ENCODE measurements around the gene GALNT17.
"Not testable (repeated sequence)": the region's sequence is repeated elsewhere in the genome, so short reads cannot be mapped to it uniquely, and the experiment has no call there.

The GALNT17 gene

GRCh38 chr7:71237945-71238344, 106.0 kb downstream of the GALNT17 start:
- no peak for DNase-seq

- DNase-seq, result no peak
These were observed 106.8 kb downstream of the GALNT17 start for GRCh38 chr7:71238581-71239295.

DNA sequence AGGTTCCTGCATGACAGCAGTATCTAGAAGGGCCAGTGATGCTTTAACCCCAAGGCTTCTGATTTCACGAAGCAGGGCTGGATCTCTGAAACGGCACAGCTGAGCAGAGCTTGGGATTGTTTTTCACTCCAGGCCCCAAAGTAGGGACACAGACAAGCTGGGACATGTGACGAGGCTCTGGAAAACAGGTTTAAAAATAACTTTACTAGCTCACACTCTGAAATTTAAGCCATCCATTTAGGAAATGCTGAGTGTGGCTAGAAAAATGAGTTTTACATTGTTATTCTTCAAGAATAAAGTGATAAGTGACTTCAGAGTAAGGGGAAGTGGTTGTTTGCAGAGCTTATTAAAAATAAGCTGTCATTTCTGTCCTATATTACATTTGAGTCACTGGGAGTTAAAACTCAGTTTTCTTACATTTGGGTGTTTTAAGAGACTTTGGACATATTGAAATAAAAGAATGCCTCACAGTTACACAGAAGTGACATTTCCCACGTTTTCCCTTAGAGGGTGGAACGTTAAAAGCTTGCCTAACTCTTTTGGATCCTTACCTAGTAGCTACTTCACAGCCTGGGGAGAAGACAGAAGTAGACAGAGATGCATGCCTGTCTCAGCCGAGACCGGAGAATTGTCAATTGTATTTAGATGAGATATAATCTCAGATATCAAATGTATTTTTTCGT, 107.8 kb downstream of the GALNT17 start:
- DNase-seq, result no peak

- DNase-seq, result no peak
These were observed 111.9 kb downstream of the GALNT17 start for GRCh38 chr7:71243736-71244410.

DNA sequence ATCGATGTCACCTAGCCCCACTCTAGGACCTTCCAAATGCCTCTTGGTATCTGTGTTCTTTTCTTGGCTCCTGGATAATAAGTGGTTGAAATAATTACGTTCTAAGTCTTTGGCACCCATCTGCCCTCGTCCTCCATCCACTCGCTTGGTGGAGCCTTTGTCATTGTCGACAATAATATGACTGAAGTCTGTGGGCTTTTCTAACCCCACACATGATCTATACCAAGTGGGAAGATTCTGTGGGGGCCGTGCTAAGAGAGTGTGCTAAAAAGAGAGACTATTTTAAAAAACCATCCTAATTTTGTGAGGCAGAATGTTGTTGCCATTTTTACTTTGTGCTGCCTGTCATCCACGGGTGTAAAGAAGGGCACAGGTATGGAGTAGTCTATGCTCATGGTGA, 113.1 kb downstream of the GALNT17 start:
- no peak for DNase-seq

DNA sequence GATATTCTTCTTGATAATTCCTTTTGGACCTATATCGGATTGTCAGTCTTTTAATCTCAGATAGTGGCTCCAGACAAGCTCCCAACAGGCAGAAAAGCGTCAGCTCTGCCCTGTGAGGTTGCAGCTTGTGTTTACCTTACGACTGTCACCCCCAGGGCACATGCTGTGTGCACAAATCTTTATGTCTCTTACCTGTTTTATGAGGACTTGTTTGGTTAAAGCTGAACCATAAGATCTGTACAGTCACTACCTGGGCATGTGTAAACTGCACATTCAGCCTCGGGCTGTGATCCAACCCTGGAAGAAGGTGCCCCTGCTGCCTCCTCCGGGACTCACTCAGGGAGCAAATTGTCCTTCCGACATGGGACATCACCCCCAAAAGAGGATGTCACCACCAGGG, 119.8 kb downstream of the GALNT17 start:
- DNase-seq, result no peak

GRCh38 chr7:71254751-71255150, 122.8 kb downstream of the GALNT17 start:
- DNase-seq, result no peak

GRCh38 chr7:71255537-71256178, 123.7 kb downstream of the GALNT17 start:
- no peak for DNase-seq

- no peak for DNase-seq
These were observed 129.1 kb downstream of the GALNT17 start for GRCh38 chr7:71261066-71261465.

DNA sequence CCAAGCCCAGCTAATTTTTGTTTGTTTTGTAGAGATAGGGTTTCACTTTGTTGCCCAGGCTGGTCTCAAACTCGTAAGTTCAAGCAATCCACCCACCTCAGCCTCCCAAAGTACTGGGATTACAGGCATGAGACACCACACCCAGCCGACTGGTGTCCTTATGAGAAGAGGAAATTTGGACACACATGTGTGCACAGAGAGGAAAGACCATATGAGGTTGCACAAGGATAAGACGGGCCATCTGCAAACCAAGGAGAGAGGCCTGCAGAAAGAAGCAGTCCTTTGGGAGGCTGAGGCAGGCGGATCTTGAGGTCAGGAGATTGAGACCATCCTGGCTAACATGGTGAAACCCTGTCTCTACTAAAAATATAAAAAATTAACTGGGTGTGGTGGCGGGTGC, 130.9 kb downstream of the GALNT17 start:
- not testable (repeated sequence) for DNase-seq

- no peak for DNase-seq
These were observed 132.1 kb downstream of the GALNT17 start for GRCh38 chr7:71264005-71264404.

GRCh38 chr7:71266912-71267311, 135.0 kb downstream of the GALNT17 start:
- DNase-seq, result no peak

GRCh38 chr7:71267734-71268469, 136.0 kb downstream of the GALNT17 start:
- no peak for DNase-seq

DNA sequence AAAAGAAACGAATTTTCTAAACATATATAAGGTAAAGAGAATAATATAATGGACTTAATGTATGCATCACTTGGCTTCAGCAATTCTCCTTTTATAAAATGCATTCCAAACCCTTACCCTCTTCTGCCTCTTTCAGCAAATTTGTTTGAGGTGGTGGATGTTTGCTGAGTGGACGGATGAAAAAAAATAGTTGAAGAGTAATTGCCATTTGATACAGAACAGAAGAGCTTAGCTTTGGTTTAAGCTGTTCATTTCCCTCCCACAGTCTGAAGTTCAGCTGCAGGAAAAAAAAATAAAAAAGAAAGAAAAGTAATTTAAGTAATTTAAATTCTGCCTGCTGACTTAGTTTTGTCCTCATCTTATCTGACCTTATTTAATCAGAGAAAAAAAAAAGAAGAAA, 138.6 kb downstream of the GALNT17 start:
- DNase-seq, result no peak

- no peak for DNase-seq
These were observed 139.3 kb downstream of the GALNT17 start for GRCh38 chr7:71271203-71271602.

- DNase-seq, result no peak
These were observed 140.9 kb downstream of the GALNT17 start for GRCh38 chr7:71272509-71273490.

DNA sequence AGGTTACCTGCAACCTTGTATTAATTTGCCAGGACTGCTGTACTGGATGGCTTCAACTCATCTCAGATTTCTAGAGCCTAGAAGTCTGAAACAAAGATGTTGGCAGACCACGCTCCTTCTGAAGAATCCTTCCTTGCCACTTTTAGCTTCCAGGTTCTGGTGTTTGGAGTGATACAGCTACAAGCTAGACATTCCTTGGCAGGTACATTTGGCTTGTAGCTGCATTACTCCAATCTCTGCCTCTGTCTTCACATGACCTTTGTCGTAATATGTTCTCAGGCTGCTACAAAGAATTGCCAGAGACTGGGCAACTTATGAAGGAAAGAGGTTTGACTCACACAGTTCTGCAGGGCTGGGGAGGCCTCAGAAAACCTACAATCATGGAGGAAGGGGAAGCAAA, 146.3 kb downstream of the GALNT17 start:
- no peak for DNase-seq

- DNase-seq, result no peak
These were observed 149.3 kb downstream of the GALNT17 start for GRCh38 chr7:71281261-71281660.

GRCh38 chr7:71283802-71284201, 151.9 kb downstream of the GALNT17 start:
- no peak for DNase-seq

DNA sequence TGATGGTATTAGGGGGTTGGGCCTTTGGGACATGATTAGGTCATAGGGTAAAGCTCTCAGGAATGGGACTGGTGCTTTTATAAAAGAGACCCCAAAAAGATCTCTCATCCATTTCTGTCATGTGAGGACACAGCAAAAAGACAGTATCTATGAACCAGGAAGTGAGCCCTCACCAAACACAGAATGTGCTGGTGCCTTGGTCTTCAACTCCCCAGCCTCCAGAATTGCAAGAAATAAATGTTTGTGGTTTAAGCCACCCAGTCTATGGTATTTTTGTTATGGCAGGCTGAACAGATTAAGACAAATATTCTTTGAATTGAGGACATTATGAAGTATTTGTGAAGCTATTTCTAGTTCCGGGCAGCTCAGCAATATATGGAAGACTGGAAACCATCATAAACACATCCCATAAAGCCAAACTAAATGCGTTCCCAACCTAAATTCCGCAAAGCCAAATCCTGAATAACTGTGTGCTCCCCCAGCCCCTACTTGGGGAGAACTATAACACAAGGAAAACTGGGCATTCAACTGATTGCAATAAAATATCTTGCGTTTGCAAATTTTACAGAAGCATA, 153.7 kb downstream of the GALNT17 start:
- DNase-seq, result no peak

- DNase-seq, result no peak
These were observed 154.4 kb downstream of the GALNT17 start for GRCh38 chr7:71286336-71286735.

Measured in CD4-positive, alpha-beta T cell treated with Interleukin-21 for 1 hour (primary cell).